ENCODE results near the gene IGF2BP3.

Gene IGF2BP3

DNA sequence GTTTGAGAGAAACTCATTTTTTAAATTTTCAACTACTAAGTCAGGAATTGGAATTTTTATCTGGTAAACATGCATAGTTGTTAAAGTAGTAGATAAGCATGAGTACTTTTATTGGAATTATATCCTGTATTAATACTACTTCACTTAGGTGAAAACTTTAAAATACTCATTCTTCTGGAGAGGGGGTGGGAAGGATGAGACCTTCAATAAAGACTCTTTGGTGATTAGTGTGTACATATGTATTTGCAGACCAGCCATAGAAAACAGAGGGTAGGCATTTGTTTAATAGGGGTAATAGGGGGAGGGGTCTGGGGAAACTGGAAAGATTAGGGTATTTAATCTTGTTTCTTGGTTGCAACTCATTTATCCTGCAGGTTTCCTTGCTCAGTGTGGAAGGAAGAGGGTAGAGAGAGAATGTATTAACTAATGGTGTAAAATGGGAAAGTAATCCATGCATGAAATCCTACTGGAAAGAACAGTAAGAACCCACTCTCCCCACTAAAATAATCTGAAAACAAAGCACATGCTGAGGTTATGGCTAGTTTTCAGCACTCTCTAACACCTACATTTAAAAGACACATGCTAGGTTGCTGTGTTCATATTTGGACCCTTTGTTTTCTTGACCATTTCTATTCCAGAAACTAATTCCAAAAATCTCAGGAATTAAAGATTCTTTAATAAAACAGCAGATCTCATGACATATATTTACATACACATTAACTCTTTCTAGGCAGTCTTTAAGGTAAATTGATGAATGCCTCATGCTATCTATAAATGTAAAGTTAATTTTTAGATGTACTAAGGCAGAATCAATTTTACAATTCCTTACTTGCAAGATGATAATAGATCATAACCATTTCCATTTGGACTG lies 6.2 kb upstream of the IGF2BP3 start:
- CTCF ChIA-PET, result no interaction called here
- DNase-seq (ENCODE audit: extremely low spot score), result no peak
- TF ChIP-seq, protein P1, sequence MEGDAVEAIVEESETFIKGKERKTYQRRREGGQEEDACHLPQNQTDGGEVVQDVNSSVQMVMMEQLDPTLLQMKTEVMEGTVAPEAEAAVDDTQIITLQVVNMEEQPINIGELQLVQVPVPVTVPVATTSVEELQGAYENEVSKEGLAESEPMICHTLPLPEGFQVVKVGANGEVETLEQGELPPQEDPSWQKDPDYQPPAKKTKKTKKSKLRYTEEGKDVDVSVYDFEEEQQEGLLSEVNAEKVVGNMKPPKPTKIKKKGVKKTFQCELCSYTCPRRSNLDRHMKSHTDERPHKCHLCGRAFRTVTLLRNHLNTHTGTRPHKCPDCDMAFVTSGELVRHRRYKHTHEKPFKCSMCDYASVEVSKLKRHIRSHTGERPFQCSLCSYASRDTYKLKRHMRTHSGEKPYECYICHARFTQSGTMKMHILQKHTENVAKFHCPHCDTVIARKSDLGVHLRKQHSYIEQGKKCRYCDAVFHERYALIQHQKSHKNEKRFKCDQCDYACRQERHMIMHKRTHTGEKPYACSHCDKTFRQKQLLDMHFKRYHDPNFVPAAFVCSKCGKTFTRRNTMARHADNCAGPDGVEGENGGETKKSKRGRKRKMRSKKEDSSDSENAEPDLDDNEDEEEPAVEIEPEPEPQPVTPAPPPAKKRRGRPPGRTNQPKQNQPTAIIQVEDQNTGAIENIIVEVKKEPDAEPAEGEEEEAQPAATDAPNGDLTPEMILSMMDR (IDR thresholded peaks at IDR 0.05; ENCODE audit: control extremely low read depth, extremely low read depth, low read depth, missing control alignments), result no peak
- POLR2A ChIA-PET, result no interaction called here

DNA sequence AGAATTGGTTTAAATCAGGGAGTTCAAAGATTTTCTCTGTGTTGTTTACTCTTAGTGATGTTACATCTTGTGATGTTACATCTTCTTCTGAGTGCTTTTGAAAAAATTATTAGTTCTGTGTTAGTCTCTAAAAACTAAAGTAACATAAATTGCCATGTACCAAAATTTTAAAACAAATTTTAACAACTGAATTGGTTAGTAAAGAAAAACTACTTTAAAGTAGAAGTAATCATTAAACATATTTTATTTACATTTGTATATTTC lies 5.2 kb upstream of the IGF2BP3 start:
- TF ChIP-seq, protein P1 (IDR thresholded peaks at IDR 0.05; ENCODE audit: control extremely low read depth, extremely low read depth, low read depth, missing control alignments), result no peak
- DNase-seq (ENCODE audit: extremely low spot score), result no peak
- POLR2A ChIA-PET, result no interaction called here
- CTCF ChIA-PET, result no interaction called here

DNA sequence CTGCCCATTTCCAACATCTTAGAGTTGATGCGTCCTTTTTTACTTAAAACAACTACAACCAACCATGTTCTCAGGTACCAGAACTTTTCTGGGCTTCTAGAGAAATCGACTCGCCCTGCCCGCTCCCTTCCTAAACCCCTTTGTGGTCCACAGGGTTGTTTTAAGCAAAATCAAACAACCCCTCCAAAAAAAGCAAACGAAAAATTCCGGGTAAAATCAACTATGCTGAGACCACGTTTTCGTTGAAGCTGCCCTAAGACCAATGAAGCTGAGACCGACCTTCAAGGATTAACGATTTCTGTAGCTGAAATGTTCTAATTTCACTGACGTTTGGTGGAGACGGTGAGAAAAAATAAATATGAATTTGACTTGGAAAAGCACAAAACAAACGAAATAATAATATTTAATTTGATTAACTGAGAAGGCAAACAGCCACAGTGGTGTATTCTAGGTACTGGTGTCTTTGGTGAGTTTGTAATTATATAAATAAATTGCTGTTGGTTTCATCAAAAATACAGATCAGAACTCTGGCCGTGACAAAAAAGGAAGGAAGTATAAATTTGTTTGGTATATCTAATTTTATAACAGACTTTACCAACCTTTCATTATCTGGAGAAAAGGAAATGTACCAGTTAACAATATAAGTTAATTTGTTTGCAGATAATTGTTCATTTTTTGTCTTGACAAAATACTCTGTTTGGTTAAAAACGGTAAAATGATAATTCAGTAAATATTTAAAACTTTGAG lies 4.7 kb upstream of the IGF2BP3 start:
- POLR2A ChIA-PET, result no interaction called here
- TF ChIP-seq, protein P1 (IDR thresholded peaks at IDR 0.05; ENCODE audit: control extremely low read depth, extremely low read depth, low read depth, missing control alignments), result no peak
- no peak for DNase-seq (ENCODE audit: extremely low spot score)
- CTCF ChIA-PET, result no interaction called here

DNA sequence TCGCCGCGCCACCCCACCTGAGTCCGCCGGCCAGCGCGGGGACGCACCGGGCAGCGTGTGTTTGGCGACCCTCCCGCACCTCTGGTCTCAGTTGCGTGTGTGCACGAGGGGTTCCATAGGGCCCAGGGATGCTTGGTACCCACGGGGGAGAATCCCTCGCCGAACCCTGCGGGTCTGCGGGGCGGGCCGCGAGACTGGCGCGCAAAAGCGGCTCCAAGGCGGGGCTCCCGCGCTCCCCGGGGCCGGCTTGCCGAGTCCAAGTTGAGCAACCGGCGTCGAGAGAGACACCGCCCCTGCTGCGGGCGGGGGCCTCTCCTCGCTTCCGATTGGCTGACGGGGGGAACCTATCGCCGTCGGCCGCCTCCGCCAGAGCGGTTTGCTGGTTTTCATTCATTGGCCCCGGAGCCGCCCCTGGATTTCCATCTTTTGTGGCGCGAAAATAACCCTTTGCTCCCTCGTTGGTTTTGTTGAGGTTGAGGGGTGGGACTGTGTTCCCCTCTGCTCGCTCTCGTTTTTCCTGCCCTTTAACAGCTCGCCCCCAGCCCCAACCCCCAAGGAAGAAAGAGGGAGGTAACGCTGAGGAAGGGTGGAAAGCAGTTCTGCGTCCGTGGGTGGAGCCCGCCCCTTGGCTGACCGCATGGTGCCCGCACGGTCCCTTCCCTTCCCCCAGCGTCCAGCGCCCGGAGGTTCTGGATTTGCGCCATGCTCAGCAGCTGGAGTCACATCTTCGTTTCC lies 4.0 kb upstream of the IGF2BP3 start:
- CTCF ChIA-PET, result interaction anchor here (2.3 kb wide), 1 partner anchor 201 kb away, joined by 11 read pairs; no protein-coding TSS in a partner anchor
- DNase-seq (ENCODE audit: extremely low spot score), result peak; percentile 96
- POLR2A ChIA-PET, result no interaction called here
- TF ChIP-seq, protein P1 (IDR thresholded peaks at IDR 0.05; ENCODE audit: control extremely low read depth, extremely low read depth, low read depth, missing control alignments), result no peak

DNA sequence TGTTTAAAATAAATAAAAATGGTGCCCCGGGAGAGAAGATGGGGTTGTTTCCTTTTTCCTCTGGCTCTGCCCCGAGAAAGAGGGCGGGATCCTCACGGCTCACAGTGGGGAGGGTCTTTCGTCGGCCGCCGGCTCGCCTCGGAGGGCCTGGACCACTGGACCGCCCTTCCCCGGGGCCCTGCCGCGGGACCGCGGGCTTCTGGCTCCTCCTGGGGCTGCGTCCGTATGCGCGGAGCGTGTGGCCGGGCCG lies 3.5 kb upstream of the IGF2BP3 start:
- TF ChIP-seq, protein P1 (IDR thresholded peaks at IDR 0.05; ENCODE audit: control extremely low read depth, extremely low read depth, low read depth, missing control alignments), result no peak
- POLR2A ChIA-PET, result no interaction called here
- CTCF ChIA-PET, result interaction anchor here (1.1 to 2.3 kb wide), 2 partner anchors 17 to 201 kb away, joined by 3 to 11 read pairs; no protein-coding TSS in a partner anchor
- DNase-seq (ENCODE audit: extremely low spot score), result no peak

DNA sequence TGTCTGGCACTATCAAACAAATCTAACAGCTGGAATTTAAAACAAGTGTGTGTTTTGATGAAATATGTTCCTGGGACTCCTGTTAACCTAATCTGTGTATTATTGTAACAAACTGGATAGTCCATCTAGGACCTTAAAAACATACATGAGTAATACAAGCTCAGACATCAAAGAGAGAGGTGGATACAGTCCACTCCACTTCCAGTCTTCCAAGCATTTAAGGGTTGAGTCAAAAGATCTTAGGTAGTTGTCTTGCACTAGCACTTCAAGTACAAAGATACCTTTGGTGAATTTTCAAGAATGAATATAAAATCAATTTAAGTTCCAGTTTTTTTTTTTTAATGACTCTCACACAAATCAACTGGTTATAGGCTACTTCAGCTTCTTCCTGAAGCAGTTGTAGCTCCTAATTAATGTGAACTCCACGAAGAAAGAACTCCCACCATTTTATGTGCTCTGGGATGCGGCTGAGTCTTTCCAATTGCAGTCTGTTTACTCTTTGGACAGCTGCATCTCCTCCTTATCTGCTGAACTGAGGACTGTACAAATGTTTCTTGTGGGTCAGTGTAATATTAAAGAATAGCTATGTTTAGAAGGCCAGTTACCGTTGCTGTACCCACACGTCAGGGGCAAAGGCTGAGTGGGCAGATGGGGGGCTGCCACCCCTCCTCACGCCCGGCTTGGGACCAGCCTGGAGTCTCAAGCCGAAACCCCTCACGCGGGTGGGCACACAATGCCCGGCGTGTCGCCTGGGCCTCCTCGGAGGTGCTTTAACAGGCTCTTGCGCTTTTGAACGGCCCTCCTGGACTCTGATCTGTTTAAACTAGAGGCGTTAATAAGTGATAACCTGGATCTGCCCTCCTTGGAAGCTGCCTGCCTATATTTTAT lies 2.9 kb upstream of the IGF2BP3 start:
- DNase-seq (ENCODE audit: extremely low spot score), result no peak
- TF ChIP-seq, protein P1 (IDR thresholded peaks at IDR 0.05; ENCODE audit: control extremely low read depth, extremely low read depth, low read depth, missing control alignments), result no peak
- ChIA-PET CTCF (interaction anchor here (1.0 to 2.3 kb wide), 7 partner anchors 18 to 200 kb away, joined by 3 to 11 read pairs (median 4); no protein-coding TSS in a partner anchor), POLR2A (interaction anchor here (0.7 to 1.0 kb wide), 2 partner anchors 10 to 17 kb away, joined by 4 to 5 read pairs; no protein-coding TSS in a partner anchor)
